ENCODE measurements around the gene DAB2IP. TPM values are rescaled to one million over a fixed set of nuclear protein-coding genes. Genes with fewer than 3 reads are reported as not detected.
A peak's percentile ranks its signal among the peaks of the same experiment; 100 is the strongest.

The DAB2IP gene
- total RNA-seq, 1 experiment from 2014 or later = 52.6 TPM

- TF ChIP-seq E2F4 (CRISPR knock-in tag; IDR thresholded peaks at IDR 0.05; ENCODE audit: borderline replicate concordance, low read depth) (no peak), PRRX2 (CRISPR knock-in tag; IDR thresholded peaks at IDR 0.05) (no peak), FOXK1 (CRISPR knock-in tag; IDR thresholded peaks at IDR 0.05) (no peak), USF2 (CRISPR knock-in tag; IDR thresholded peaks at IDR 0.05) (no peak)
Observed at GRCh38 chr9:121648172-121648571, 3.3 kb upstream of the DAB2IP start (continued).

GRCh38 chr9:121648799-121649198, 2.6 kb upstream of the DAB2IP start:
- peaks cover 64% of the 10 kb centered on the region for H3K4me1 Mint-ChIP-seq
- no peak for ATAC-seq
- CTCF ChIA-PET = interaction anchor here (1.8 to 2.9 kb wide), 4 partner anchors 8 to 103 kb away, joined by 5 to 23 read pairs (median 8); no protein-coding TSS in a partner anchor
- H3K9me3 Mint-ChIP-seq = no peaks in the 10 kb centered on the region
- H3K27ac Mint-ChIP-seq = peak overlapping the region; percentile 30
- DNase-seq (ENCODE audit: low spot score) = no peak
- H3K27me3 Mint-ChIP-seq (ENCODE audit: low read depth) = peaks cover 9% of the 10 kb centered on the region; the same call in 1 of the 2 replicates
- no peaks in the 10 kb centered on the region for H3K36me3 Mint-ChIP-seq
- POLR2A ChIA-PET = no interaction called here
- no peak overlapping the region for H3K4me3 Mint-ChIP-seq
- TF ChIP-seq TEAD4 (CRISPR knock-in tag; IDR thresholded peaks at IDR 0.05) (no peak), GABPB1 (CRISPR knock-in tag; IDR thresholded peaks at IDR 0.05) (no peak), ZNF423 (CRISPR knock-in tag; IDR thresholded peaks at IDR 0.05) (peak; percentile 38; the same call in 1 of the 2 replicates)

- Mint-ChIP-seq H3K4me1 (peaks cover 73% of the 10 kb centered on the region), H3K27ac (no peak overlapping the region), H3K9me3 (no peaks in the 10 kb centered on the region), H3K36me3 (no peaks in the 10 kb centered on the region), H3K27me3 (ENCODE audit: low read depth) (peaks cover 9% of the 10 kb centered on the region; the same call in 1 of the 2 replicates), H3K4me3 (peak overlapping the region; percentile 79)
- ChIA-PET CTCF (interaction anchor here (0.9 to 2.9 kb wide), 8 partner anchors 9 to 103 kb away, joined by 4 to 23 read pairs (median 8); no protein-coding TSS in a partner anchor), POLR2A (no interaction called here)
- no peak for DNase-seq (ENCODE audit: low spot score)
- no peak for ATAC-seq
- TF ChIP-seq PREB (CRISPR knock-in tag; IDR thresholded peaks at IDR 0.05; ENCODE audit: borderline replicate concordance) (no peak), RELA (CRISPR knock-in tag; IDR thresholded peaks at IDR 0.05; ENCODE audit: borderline replicate concordance) (no peak), FOXJ3 (CRISPR knock-in tag; IDR thresholded peaks at IDR 0.05; ENCODE audit: borderline replicate concordance) (no peak), HMGA2 (CRISPR knock-in tag; IDR thresholded peaks at IDR 0.05) (no peak), ZBTB43 (CRISPR knock-in tag; IDR thresholded peaks at IDR 0.05) (no peak), ZNF281 (CRISPR knock-in tag; IDR thresholded peaks at IDR 0.05) (no peak), ZNF219 (CRISPR knock-in tag; IDR thresholded peaks at IDR 0.05; ENCODE audit: borderline replicate concordance) (no peak), ATF1 (CRISPR knock-in tag; IDR thresholded peaks at IDR 0.05) (no peak), SMAD4 (CRISPR knock-in tag; IDR thresholded peaks at IDR 0.05) (no peak), CBFB (CRISPR knock-in tag; IDR thresholded peaks at IDR 0.05; ENCODE audit: low read depth) (no peak), NFYB (CRISPR knock-in tag; conservative IDR thresholded peaks at IDR 0.05; ENCODE audit: low read depth) (no peak), SP1 (CRISPR knock-in tag; conservative IDR thresholded peaks at IDR 0.05) (no peak), JUN (CRISPR knock-in tag; IDR thresholded peaks at IDR 0.05) (no peak), ETV6 (CRISPR knock-in tag; IDR thresholded peaks at IDR 0.05) (no peak), ERG (CRISPR knock-in tag; IDR thresholded peaks at IDR 0.05) (no peak), KAT7 (CRISPR knock-in tag; IDR thresholded peaks at IDR 0.05; ENCODE audit: borderline replicate concordance) (no peak)
Observed at GRCh38 chr9:121649476-121650216, 1.8 kb upstream of the DAB2IP start.
